K562 (cell line): ENCODE results near the gene FOSL1. TPM values are rescaled to one million over a fixed set of nuclear protein-coding genes. Genes with fewer than 3 reads are reported as not detected.

ENCODE experiments used
- ATF7 ChIP-seq: fragments of 450-650 bp; IDR thresholded peaks from 2 replicates; pipeline ENCODE4 v1.7.1; 2014; ENCODE audit warnings: mild to moderate bottlenecking, moderate library complexity
- BMI1 ChIP-seq: fragments of 150-350 bp; IDR thresholded peaks from 2 replicates; pipeline ENCODE4 v1.6.1; 2014; ENCODE audit warnings: low read length
- BRD9 ChIP-seq: fragments of 450-650 bp; IDR thresholded peaks from 2 replicates; pipeline ENCODE4 v1.6.1; 2018; ENCODE audit warnings: low read depth; ENCODE audit not compliant: partially characterized antibody
- CREB5 ChIP-seq: fragments of 250-450 bp; sonication (Bioruptor Pico); IDR thresholded peaks from 2 replicates; pipeline ENCODE4 v1.5.0; 2020; ENCODE audit warnings: mild to moderate bottlenecking
- CTBP1 ChIP-seq: fragments of 450-650 bp; IDR thresholded peaks from 2 replicates; pipeline ENCODE4 v1.6.1; 2016; ENCODE audit warnings: borderline replicate concordance
- FIP1L1 ChIP-seq: fragments of 200-400 bp; formaldehyde crosslinking; IDR thresholded peaks from 2 replicates; pipeline ENCODE4 v1.6.1; 2018; ENCODE audit warnings: mild to moderate bottlenecking, low read depth, low read length; ENCODE audit not compliant: poor library complexity, severe bottlenecking
- GABPA ChIP-seq: fragments of 200-800 bp; sonication (Bioruptor generic); conservative IDR thresholded peaks from 2 replicates; pipeline ENCODE4 v1.6.1; 2016; ENCODE audit warnings: low read depth, missing genetic modification characterization, missing compliant biosample characterization
- GABPB1 ChIP-seq: sonication (generic); formaldehyde crosslinking; IDR thresholded peaks from 2 replicates; pipeline ENCODE4 v1.8.0; 2022; ENCODE audit warnings: mild to moderate bottlenecking, missing genetic modification reagents
- GMEB1 ChIP-seq: fragments of 250-450 bp; sonication (Bioruptor Pico); IDR thresholded peaks from 2 replicates; pipeline ENCODE4 v1.4.0; 2020; ENCODE audit warnings: mild to moderate bottlenecking
- HDAC3 ChIP-seq: fragments of 450-650 bp; IDR thresholded peaks from 2 replicates; pipeline ENCODE4 v1.6.1; 2018; ENCODE audit warnings: borderline replicate concordance, mild to moderate bottlenecking, moderate library complexity; ENCODE audit not compliant: partially characterized antibody
- HMG20A ChIP-seq: fragments of 450-650 bp; formaldehyde crosslinking; conservative IDR thresholded peaks from 2 replicates; pipeline ENCODE4 v1.4.0; 2020; ENCODE audit warnings: mild to moderate bottlenecking, mixed read lengths
- KLF1 ChIP-seq: fragments of 450-650 bp; IDR thresholded peaks from 2 replicates; pipeline ENCODE4 v1.6.1; 2016; ENCODE audit warnings: missing genetic modification characterization, missing compliant biosample characterization
- MXD1 ChIP-seq: fragments of 250-450 bp; sonication (Bioruptor Pico); IDR thresholded peaks from 2 replicates; pipeline ENCODE4 v1.8.0; 2021; ENCODE audit warnings: borderline replicate concordance, mild to moderate bottlenecking, moderate library complexity; ENCODE audit not compliant: poor library complexity, severe bottlenecking
- PATZ1 ChIP-seq: fragments of 250-450 bp; sonication (Bioruptor Pico); IDR thresholded peaks from 2 replicates; pipeline ENCODE4 v1.5.0; 2020; ENCODE audit warnings: mild to moderate bottlenecking, borderline replicate concordance
- PHF20 ChIP-seq: fragments of 450-650 bp; IDR thresholded peaks from 2 replicates; pipeline ENCODE4 v1.6.1; 2018; ENCODE audit not compliant: partially characterized antibody
- PTBP1 ChIP-seq: fragments of 200-400 bp; formaldehyde crosslinking; IDR thresholded peaks from 2 replicates; pipeline ENCODE4 v1.6.1; 2017; ENCODE audit warnings: low read depth, low read length
- SAP30 ChIP-seq: fragments of 200-600 bp; sonication (generic); IDR thresholded peaks from 2 replicates; pipeline ENCODE4 v1.6.1; 2012; ENCODE audit warnings: borderline replicate concordance, low read depth, mild to moderate bottlenecking, moderate library complexity, low read length, control low read depth, inconsistent platforms; ENCODE audit not compliant: insufficient read depth, poor library complexity, severe bottlenecking
- SIX5 ChIP-seq, 2 experiments: IDR thresholded peaks; 2 replicates each; pipeline ENCODE4 v1.6.1; 2011; ENCODE audit warnings: low read length in 2 of 2, borderline replicate concordance in 1 of 2, low read depth in 1 of 2, mild to moderate bottlenecking in 1 of 2, moderate library complexity in 1 of 2; ENCODE audit not compliant: insufficient read depth in 1 of 2
- SP1 ChIP-seq: sonication (generic); formaldehyde crosslinking; IDR thresholded peaks from 2 replicates; pipeline ENCODE4 v1.8.1; 2022; ENCODE audit warnings: mild to moderate bottlenecking, missing genetic modification reagents
- U2AF1 ChIP-seq: fragments of 200-400 bp; formaldehyde crosslinking; optimal IDR thresholded peaks from 2 replicates; pipeline ENCODE3; 2017; ENCODE audit warnings: mild to moderate bottlenecking, low read depth, low read length, moderate library complexity
- ZBTB8A ChIP-seq: fragments of 450-650 bp; IDR thresholded peaks from 2 replicates; pipeline ENCODE4 v1.6.1; 2018; ENCODE audit warnings: mild to moderate bottlenecking, moderate library complexity; ENCODE audit not compliant: partially characterized antibody
- ZNF253 ChIP-seq: fragments of 250-450 bp; sonication (Bioruptor Pico); conservative IDR thresholded peaks from 2 replicates; pipeline ENCODE4 v1.6.1; 2021; ENCODE audit warnings: mild to moderate bottlenecking
- ZNF586 ChIP-seq: fragments of 450-650 bp; formaldehyde crosslinking; conservative IDR thresholded peaks from 2 replicates; pipeline ENCODE4 v1.4.0; 2020; ENCODE audit warnings: mild to moderate bottlenecking, moderate library complexity
- polyA plus RNA-seq, 8 experiments: library from polyadenylated mRNA; depleted of rRNA in 4 of 8; stranded (reverse) in 5 of 8; unstranded in 3 of 8; fragments of >200 nt; fragmentation: Nextera tagmentation in 2 of 8; fragmentation: Illumina TruSeq in 1 of 8; extraction: Ambion mirVana in 2 of 8; extraction: Trizol in 1 of 8; gene quantifications; 2 replicates each; pipeline versions ENCODE4 v1.2.1 to v1.2.3, GENCODE V29; 2011 to 2014; ENCODE audit warnings: inconsistent platforms in 1 of 8, missing spikeins in 1 of 8
- total RNA-seq, 7 experiments: library from RNA; depleted of rRNA in 6 of 7; stranded (reverse); fragments of >200 nt in 6 of 7; fragmentation: Illumina TruSeq in 2 of 7; extraction: Trizol in 2 of 7; gene quantifications; 2 replicates each; pipeline versions ENCODE4 v1.2.1 to v1.2.3, GENCODE V29; 2011 to 2021; ENCODE audit warnings: low replicate concordance in 1 of 7

FOSL1 gene
- total and polyA plus RNA-seq, 9 of the 15 experiments (the other 6 are each of a cell fraction or from before 2014, with no cell fraction given), result 3.5 to 39.6 (median 10.0) TPM

GRCh38 chr11:65857500-65857852, 42.7 kb downstream of the FOSL1 start (continued):
- TF ChIP-seq SAP30 (no peak), MXD1 (CRISPR knock-in tag) (peak; percentile 43), PTBP1 (no peak), PHF20 (no peak), ZBTB8A (no peak), SP1 (CRISPR knock-in tag) (no peak; the same call in 1 of the 2 replicates), FIP1L1 (peak; percentile 99), BRD9 (no peak), BMI1 (no peak), HDAC3 (no peak), CTBP1 (peak; percentile 18; the same call in 1 of the 2 replicates), ATF7 (no peak), GABPA (no peak), U2AF1 (peak; percentile 97), GABPB1 (CRISPR knock-in tag) (no peak), ZNF586 (CRISPR knock-in tag) (no peak), HMG20A (CRISPR knock-in tag) (no peak), ZNF253 (CRISPR knock-in tag) (no peak), CREB5 (CRISPR knock-in tag) (no peak), SIX5 (IDR thresholded peaks at IDR 0.05; ENCODE audit: borderline replicate concordance in 1 of 2, insufficient read depth in 1 of 2, low read depth in 1 of 2, low read length in 2 of 2) (no peak), KLF1 (tag) (peak; percentile 83), PATZ1 (no peak), GMEB1 (CRISPR knock-in tag) (peak; percentile 8; the same call in 1 of the 2 replicates)
